ENCODE measurements around the gene S100A6.

S100A6 gene

DNA sequence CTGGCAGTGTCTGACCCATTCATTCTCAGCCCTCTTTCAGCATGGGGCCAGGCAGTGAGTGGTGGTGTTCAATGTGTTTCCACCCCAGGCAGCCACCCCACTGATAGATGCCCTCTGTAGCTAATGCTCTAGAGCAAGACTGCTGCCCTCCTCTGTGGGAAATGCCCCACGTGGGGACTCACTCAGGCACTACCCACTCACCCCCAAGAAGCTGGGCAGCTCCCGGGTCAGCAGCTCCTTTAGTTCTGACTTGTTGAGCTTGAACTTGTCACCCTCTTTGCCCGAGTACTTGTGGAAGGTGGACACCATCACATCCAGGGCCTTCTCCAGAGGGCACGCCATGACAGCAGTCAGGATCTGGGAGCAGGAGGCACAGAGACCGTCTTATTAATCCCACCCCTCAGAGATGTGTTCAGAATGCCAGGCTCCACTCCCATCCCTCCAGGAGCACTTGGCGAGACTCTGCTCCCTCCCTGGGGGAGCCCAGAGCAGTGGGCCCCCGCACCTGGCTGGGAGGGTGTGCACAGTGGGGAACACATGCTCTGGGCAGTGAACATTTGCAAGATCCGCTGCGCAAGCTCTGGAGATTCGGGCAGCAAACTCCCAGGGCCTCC is 8.8 kb upstream of the S100A6 start:
- H2AFZ ChIP-seq (ENCODE audit: low read depth, low read length) = peak overlapping the region; percentile 77
- no peaks in the 10 kb centered on the region for H3K27me3 ChIP-seq (ENCODE audit: insufficient read depth, low read length, poor library complexity)
- H3K36me3 ChIP-seq (ENCODE audit: insufficient read depth, low read length) = no peaks in the 10 kb centered on the region
- H3K4me1 ChIP-seq (ENCODE audit: insufficient read depth, low read length) = peaks cover 71% of the 10 kb centered on the region
- no peaks in the 10 kb centered on the region for H4K20me1 ChIP-seq (ENCODE audit: insufficient read depth, low read length)
- ATAC-seq (ENCODE audit: insufficient read depth, low read depth) (no peak), DNase-seq (no peak)
- H3K9ac ChIP-seq (ENCODE audit: low read depth, low read length) = peak overlapping the region; percentile 51
- no peaks in the 10 kb centered on the region for H3K9me3 ChIP-seq (ENCODE audit: insufficient read depth, low read length, severe bottlenecking)
- H3K4me2 ChIP-seq (ENCODE audit: insufficient read depth, low read length) = peak overlapping the region; percentile 49
- peak overlapping the region in 1 of 2 experiments; percentile 21; a peak in 1 of 4 replicates for H3K4me3 ChIP-seq (ENCODE audit: low read depth in 1 of 2, low read length in 2 of 2)
- peak overlapping the region; percentile 62 for H3K27ac ChIP-seq (ENCODE audit: low read length)
- no peak for TF ChIP-seq EZH2 (IDR thresholded peaks at IDR 0.05; ENCODE audit: borderline replicate concordance, low read depth, low read length, severe bottlenecking)
- no peak for TF ChIP-seq CTCF (IDR thresholded peaks at IDR 0.05; ENCODE audit: borderline replicate concordance, extremely low read depth, low read length, poor library complexity, severe bottlenecking)
- H3K79me2 ChIP-seq (ENCODE audit: insufficient read depth, low read length) = no peaks in the 10 kb centered on the region

DNA sequence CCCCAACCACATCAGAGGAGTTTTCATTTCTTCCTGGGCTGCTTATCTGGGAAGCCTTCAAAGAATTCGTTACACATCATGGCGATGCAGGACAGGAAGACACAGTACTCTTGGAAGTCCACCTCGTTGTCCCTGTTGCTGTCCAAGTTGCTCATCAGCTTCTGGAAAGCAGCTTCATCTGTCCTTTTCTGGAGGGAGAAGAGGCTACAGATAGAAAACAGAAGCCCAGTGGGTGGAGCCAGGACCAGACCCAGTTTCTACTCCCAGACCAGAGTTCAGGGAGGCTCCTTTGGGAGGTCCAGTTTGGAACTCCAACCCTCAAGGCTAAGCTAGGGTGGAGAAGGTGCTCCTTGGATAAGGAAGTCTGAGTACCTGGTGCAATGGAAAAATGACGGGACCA is 7.9 kb upstream of the S100A6 start:
- no peak overlapping the region for H3K9ac ChIP-seq (ENCODE audit: low read depth, low read length)
- H2AFZ ChIP-seq (ENCODE audit: low read depth, low read length) = no peak overlapping the region
- H3K4me1 ChIP-seq (ENCODE audit: insufficient read depth, low read length) = peaks cover 73% of the 10 kb centered on the region
- H3K27ac ChIP-seq (ENCODE audit: low read length) = 0 out of 2 replicates have a peak overlapping the region, but pooled peaks have one; percentile 18
- no peaks in the 10 kb centered on the region for H3K36me3 ChIP-seq (ENCODE audit: insufficient read depth, low read length)
- H3K27me3 ChIP-seq (ENCODE audit: insufficient read depth, low read length, poor library complexity) = no peaks in the 10 kb centered on the region
- TF ChIP-seq EZH2 (IDR thresholded peaks at IDR 0.05; ENCODE audit: borderline replicate concordance, low read depth, low read length, severe bottlenecking) (no peak), CTCF (IDR thresholded peaks at IDR 0.05; ENCODE audit: borderline replicate concordance, extremely low read depth, low read length, poor library complexity, severe bottlenecking) (no peak)
- H4K20me1 ChIP-seq (ENCODE audit: insufficient read depth, low read length) = no peaks in the 10 kb centered on the region
- no peaks in the 10 kb centered on the region for H3K9me3 ChIP-seq (ENCODE audit: insufficient read depth, low read length, severe bottlenecking)
- no peak for ATAC-seq (ENCODE audit: insufficient read depth, low read depth)
- no peak for DNase-seq
- H3K4me2 ChIP-seq (ENCODE audit: insufficient read depth, low read length) = no peak overlapping the region
- no peak overlapping the region for H3K4me3 ChIP-seq (ENCODE audit: low read depth in 1 of 2, low read length in 2 of 2)
- H3K79me2 ChIP-seq (ENCODE audit: insufficient read depth, low read length) = no peaks in the 10 kb centered on the region

GRCh38 chr1:153542956-153543711 is 7.3 kb upstream of the S100A6 start:
- Histone ChIP-seq H3K9ac (ENCODE audit: low read depth, low read length) (no peak overlapping the region), H3K9me3 (ENCODE audit: insufficient read depth, low read length, severe bottlenecking) (no peaks in the 10 kb centered on the region), H3K36me3 (ENCODE audit: insufficient read depth, low read length) (no peaks in the 10 kb centered on the region), H3K27me3 (ENCODE audit: insufficient read depth, low read length, poor library complexity) (no peaks in the 10 kb centered on the region), H3K27ac (ENCODE audit: low read length) (0 out of 2 replicates have a peak overlapping the region, but pooled peaks have one; percentile 13), H4K20me1 (ENCODE audit: insufficient read depth, low read length) (no peaks in the 10 kb centered on the region), H2AFZ (ENCODE audit: low read depth, low read length) (no peak overlapping the region), H3K4me3 (ENCODE audit: low read depth in 1 of 2, low read length in 2 of 2) (no peak overlapping the region), H3K4me2 (ENCODE audit: insufficient read depth, low read length) (no peak overlapping the region), H3K4me1 (ENCODE audit: insufficient read depth, low read length) (peaks cover 73% of the 10 kb centered on the region), H3K79me2 (ENCODE audit: insufficient read depth, low read length) (no peaks in the 10 kb centered on the region)
- ATAC-seq (ENCODE audit: insufficient read depth, low read depth) = no peak
- TF ChIP-seq CTCF (IDR thresholded peaks at IDR 0.05; ENCODE audit: borderline replicate concordance, extremely low read depth, low read length, poor library complexity, severe bottlenecking) (no peak), EZH2 (IDR thresholded peaks at IDR 0.05; ENCODE audit: borderline replicate concordance, low read depth, low read length, severe bottlenecking) (no peak)
- no peak for DNase-seq

Data from DND-41 (cell line).